ENCODE data around the gene ELOVL1. TPM values are rescaled to one million over a fixed set of nuclear protein-coding genes. Genes with fewer than 3 reads are reported as not detected.

ELOVL1 gene
- total and polyA plus RNA-seq, 2 of the 13 experiments (the other 11 are each of a cell fraction or from before 2014, with no cell fraction given): 55.2 to 77.4 TPM

DNA sequence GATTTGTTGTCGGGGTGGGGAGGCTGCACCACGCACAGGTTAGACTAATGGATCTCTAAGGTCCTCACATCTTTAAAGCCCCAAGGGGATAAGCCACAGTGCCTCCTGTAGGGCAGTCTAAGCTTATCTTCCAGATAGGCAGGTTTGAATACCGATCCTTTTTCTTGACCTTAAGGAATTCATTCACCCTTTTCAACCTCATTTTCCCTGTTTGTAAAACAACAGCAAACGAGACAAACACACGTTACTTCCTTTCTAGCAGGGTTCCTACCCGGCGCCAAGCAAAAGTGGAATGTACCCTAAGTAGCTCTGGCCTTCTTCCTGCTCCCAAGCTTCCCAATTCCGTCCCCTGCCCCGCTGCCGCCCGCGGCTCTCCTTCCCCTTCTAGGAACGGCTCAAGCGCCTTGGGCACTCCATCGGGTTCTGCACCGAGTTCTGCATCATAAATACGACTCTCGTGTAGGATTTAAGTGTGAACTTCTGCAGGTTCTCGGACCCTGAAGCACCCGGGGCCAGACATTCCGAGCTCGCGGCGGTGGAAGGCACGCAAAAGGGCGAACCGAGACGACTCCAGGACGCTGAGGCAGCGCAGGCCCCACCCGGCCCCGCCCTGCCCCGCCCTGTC is 9.6 kb downstream of the ELOVL1 start (continued):
- TF ChIP-seq, protein P1, sequence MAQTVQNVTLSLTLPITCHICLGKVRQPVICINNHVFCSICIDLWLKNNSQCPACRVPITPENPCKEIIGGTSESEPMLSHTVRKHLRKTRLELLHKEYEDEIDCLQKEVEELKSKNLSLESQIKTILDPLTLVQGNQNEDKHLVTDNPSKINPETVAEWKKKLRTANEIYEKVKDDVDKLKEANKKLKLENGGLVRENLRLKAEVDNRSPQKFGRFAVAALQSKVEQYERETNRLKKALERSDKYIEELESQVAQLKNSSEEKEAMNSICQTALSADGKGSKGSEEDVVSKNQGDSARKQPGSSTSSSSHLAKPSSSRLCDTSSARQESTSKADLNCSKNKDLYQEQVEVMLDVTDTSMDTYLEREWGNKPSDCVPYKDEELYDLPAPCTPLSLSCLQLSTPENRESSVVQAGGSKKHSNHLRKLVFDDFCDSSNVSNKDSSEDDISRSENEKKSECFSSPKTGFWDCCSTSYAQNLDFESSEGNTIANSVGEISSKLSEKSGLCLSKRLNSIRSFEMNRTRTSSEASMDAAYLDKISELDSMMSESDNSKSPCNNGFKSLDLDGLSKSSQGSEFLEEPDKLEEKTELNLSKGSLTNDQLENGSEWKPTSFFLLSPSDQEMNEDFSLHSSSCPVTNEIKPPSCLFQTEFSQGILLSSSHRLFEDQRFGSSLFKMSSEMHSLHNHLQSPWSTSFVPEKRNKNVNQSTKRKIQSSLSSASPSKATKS (CRISPR knock-in tag; IDR thresholded peaks at IDR 0.05): no peak
- TF ChIP-seq ZNF235 (CRISPR knock-in tag; IDR thresholded peaks at IDR 0.05; ENCODE audit: borderline replicate concordance) (no peak), ZFP36L2 (CRISPR knock-in tag; IDR thresholded peaks at IDR 0.05) (no peak), POLR2AphosphoS5 (IDR thresholded peaks at IDR 0.05; ENCODE audit: low read depth, low read length) (no peak), ZSCAN22 (CRISPR knock-in tag; IDR thresholded peaks at IDR 0.05) (no peak), ZNF263 (CRISPR knock-in tag; IDR thresholded peaks at IDR 0.05) (no peak), ZBTB20 (CRISPR knock-in tag; IDR thresholded peaks at IDR 0.05; ENCODE audit: borderline replicate concordance, low read depth) (no peak), MTA3 (CRISPR knock-in tag; IDR thresholded peaks at IDR 0.05) (no peak), IRF9 (CRISPR knock-in tag; IDR thresholded peaks at IDR 0.05; ENCODE audit: borderline replicate concordance) (no peak), ZNF224 (CRISPR knock-in tag; IDR thresholded peaks at IDR 0.05) (0 out of 2 replicates have a peak, but pooled peaks have one; percentile 53), RORA (CRISPR knock-in tag; IDR thresholded peaks at IDR 0.05) (no peak), SKI (IDR thresholded peaks at IDR 0.05; ENCODE audit: partially characterized antibody) (no peak), ARNT (IDR thresholded peaks at IDR 0.05) (no peak), IRF2 (CRISPR knock-in tag; IDR thresholded peaks at IDR 0.05) (no peak), HDAC2 (CRISPR knock-in tag; IDR thresholded peaks at IDR 0.05) (no peak), STAG1 (CRISPR knock-in tag; IDR thresholded peaks at IDR 0.05) (peak; percentile 53), ZNF282 (IDR thresholded peaks at IDR 0.05; ENCODE audit: partially characterized antibody) (no peak), E2F2 (CRISPR knock-in tag; IDR thresholded peaks at IDR 0.05; ENCODE audit: borderline replicate concordance) (no peak), ZFX (CRISPR knock-in tag; IDR thresholded peaks at IDR 0.05; ENCODE audit: low read depth) (0 out of 2 replicates have a peak, but pooled peaks have one; percentile 57)
- TF ChIP-seq, protein P2, sequence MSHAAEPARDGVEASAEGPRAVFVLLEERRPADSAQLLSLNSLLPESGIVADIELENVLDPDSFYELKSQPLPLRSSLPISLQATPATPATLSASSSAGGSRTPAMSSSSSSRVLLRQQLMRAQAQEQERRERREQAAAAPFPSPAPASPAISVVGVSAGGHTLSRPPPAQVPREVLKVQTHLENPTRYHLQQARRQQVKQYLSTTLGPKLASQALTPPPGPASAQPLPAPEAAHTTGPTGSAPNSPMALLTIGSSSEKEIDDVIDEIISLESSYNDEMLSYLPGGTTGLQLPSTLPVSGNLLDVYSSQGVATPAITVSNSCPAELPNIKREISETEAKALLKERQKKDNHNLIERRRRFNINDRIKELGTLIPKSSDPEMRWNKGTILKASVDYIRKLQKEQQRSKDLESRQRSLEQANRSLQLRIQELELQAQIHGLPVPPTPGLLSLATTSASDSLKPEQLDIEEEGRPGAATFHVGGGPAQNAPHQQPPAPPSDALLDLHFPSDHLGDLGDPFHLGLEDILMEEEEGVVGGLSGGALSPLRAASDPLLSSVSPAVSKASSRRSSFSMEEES (CRISPR knock-in tag; IDR thresholded peaks at IDR 0.05): no peak
- TF ChIP-seq, protein P3, sequence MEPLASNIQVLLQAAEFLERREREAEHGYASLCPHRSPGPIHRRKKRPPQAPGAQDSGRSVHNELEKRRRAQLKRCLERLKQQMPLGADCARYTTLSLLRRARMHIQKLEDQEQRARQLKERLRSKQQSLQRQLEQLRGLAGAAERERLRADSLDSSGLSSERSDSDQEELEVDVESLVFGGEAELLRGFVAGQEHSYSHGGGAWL (CRISPR knock-in tag; IDR thresholded peaks at IDR 0.05): no peak
- TF ChIP-seq, protein P4, sequence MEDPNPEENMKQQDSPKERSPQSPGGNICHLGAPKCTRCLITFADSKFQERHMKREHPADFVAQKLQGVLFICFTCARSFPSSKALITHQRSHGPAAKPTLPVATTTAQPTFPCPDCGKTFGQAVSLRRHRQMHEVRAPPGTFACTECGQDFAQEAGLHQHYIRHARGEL (CRISPR knock-in tag; IDR thresholded peaks at IDR 0.05): no peak
- TF ChIP-seq, protein P5, sequence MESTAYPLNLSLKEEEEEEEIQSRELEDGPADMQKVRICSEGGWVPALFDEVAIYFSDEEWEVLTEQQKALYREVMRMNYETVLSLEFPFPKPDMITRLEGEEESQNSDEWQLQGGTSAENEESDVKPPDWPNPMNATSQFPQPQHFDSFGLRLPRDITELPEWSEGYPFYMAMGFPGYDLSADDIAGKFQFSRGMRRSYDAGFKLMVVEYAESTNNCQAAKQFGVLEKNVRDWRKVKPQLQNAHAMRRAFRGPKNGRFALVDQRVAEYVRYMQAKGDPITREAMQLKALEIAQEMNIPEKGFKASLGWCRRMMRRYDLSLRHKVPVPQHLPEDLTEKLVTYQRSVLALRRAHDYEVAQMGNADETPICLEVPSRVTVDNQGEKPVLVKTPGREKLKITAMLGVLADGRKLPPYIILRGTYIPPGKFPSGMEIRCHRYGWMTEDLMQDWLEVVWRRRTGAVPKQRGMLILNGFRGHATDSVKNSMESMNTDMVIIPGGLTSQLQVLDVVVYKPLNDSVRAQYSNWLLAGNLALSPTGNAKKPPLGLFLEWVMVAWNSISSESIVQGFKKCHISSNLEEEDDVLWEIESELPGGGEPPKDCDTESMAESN (CRISPR knock-in tag; conservative IDR thresholded peaks at IDR 0.05): no peak
